G401 (cell line): ENCODE measurements around the gene HPSE. TPM values are rescaled to one million over a fixed set of nuclear protein-coding genes. Genes with fewer than 3 reads are reported as not detected.
"Not testable (repeated sequence)": the region's sequence is repeated elsewhere in the genome, so short reads cannot be mapped to it uniquely, and the experiment has no call there.

Experiments
- DNase-seq: peaks from one replicate; pipeline ENCODE4 v3.0.0-alpha.2; 2015; ENCODE audit warnings: low spot score
- in situ Hi-C: cut with HindIII; loops from 2 replicates; pipeline ENCODE4 v1.10.0; 2016; ENCODE audit warnings: low sequenced_read_pairs, mixed read lengths
- total RNA-seq: library from RNA; depleted of rRNA; stranded (reverse); fragments of >200 nt; shearing (Covaris generic); gene quantifications from 2 replicates; pipeline ENCODE4 v1.2.3, GENCODE V29; 2014

HPSE gene
- total RNA-seq, 1 experiment from 2014 or later = 1.3 TPM

DNA sequence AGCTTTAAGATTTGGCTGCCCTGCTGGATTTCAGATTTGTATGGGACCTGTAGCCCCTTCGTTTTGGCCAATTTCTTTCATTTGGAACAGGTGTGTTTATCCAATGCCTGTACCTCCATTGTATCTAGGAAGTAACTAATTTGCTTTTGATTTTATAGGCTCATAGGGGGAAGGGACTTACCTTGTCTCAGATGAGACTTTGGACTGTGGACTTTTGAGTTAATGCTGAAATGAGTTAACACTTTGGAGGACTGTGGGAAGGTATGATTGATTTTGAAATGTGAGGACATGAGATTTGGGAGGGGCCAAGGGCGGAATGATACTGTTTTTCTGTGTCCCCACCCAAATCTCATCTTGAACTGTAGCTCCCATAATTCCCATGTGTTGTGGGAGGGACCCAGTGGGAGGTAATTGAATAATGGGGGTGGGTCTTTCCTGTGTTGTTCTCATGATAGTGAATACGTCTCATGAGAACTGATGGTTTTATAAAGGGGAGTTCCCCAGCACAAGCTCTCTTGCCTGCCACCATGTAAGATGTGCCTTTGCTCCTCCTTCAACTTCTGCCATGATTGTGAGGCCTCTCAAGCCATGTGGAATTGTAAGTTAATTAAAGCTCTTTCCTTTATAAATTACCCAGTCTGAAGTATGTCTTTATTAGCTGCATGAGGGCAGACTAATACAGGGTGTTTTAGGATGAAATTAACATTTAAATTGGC, 44.4 kb downstream of the HPSE start:
- DNase-seq, in situ Hi-C loops: not testable (repeated sequence)

DNA sequence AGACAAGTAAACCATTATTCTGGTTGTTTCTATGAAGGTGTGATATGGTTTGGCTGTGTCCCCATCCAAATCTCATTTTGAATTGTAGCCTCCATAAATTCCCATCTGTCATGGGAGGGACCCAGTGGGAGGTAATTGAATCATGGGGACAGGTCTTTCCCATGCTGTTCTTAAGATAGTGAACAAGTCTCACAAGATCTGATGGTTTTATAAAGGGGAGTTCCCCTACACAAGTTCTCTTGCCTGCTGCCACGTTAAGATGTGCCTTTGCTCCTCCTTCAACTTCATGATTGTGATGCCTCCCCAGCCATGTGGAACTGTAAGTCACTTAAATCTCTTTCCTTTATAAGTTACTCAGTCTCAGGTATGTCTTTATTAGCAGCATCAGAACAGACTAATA, 46.3 kb downstream of the HPSE start:
- DNase-seq, in situ Hi-C loops: not testable (repeated sequence)

DNA sequence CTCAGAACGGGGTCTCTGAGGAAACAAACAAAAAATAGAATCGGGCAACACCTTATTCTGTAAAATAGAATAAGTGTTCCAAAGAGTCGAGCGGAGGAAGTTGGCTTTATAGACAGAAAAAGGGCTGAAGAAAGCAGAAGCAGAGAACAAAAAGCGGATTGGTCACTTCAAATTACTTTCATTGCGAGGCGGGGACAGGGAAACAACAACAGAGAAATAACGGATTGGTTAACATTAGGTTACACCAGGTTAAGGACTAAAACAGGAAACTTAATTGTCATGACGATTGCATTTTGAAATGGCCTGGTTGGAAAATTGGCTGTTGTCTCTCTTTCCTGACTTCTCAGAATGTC, 49.6 kb downstream of the HPSE start:
- DNase-seq = peak; percentile 50
- in situ Hi-C loops = no loop called here

DNA sequence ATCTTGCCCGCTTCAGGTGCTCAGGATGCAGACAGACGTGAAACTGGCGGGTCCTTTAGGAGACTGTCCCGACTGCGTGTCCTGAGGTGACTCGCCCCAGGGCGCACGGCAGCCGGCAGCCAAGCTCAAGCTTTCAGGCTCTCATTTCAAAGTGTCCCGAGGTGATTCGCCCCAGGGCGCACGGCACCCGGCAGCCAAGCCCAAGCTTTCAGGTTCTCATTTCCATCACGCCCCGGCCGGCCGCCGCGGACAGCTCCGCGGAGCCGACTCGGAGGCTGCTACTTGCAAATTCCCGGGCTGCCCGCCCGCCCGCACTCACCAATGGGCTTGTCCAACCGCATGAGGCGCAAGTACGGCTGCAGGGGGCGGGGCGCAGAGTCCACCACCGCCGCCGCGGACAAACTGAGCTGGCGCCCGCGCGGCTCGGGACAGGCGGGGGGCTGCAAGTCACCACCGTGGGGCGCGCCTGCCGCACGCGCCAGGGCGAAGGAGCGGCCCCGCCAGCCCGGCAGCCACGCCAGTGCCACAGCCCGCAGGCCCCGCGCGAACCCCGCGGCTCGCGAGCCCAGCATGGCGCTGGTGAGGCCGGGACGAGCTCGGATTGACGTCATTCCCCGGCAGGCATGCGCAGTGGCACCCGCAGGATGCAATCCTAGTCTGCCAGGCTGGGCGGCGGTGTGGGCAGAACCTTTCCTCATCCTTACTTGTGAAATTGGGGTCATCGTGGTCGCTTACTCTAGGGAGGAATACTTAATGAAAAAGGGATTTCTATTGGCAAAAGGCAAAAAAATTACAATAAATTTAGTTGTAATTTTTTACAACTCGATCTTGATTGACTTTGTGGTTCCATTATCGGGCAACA, 50.2 kb downstream of the HPSE start, which contains the start of gene COQ2:
Gene COQ2, minus strand, starts transcription at position 606 of the 862 bp plus-strand sequence. Its CDS starts 34 bp downstream, at position 572.
- in situ Hi-C loops = no loop called here
- peak; percentile 93 for DNase-seq

DNA sequence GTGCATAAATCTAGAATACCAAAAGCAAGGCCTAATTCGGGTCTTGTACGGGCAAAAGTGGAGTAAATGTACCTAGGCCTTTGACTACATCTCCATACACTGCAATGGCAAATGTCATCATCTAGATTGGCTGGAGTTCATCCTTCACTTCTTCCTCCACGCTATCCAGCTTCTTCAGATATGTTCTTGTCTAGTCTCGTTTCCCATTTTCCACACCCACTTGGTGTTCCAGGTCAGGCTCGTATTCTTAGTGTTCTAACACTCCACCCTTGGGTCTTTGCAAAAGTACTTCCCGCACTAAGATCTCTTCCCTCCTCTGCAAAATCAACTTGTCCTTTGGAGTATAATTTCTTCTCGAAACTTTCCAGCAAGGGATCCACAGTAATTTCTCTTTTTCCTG, 51.5 kb downstream of the HPSE start:
- in situ Hi-C loops = no loop called here

DNA sequence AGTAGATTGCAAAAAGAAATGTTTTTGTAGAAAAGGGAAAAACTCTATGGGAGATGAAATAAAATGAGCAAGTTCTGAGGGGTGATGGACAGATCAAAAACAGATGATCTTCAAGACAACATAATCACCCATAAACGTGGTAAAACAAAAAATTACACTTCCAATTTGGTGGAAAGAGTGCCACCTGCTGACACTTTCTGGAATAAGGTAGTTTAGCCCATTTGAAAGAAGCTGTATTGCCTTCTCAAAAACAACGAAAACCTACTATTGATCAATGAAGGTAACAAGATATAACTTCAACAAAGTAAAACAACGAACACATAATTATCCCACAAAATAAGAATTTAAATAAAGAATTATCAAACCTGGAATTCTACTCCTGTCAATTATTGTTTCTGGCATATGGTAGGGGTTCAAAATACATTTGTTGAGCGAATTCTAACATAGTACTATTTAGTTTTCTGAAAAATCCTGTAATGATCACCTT, 52.6 kb downstream of the HPSE start:
- in situ Hi-C loops = no loop called here
- peak; percentile 72 for DNase-seq

More for the DNA sequence above, 51.5 kb downstream of the HPSE start:
- peak; percentile 4 for DNase-seq

DNA sequence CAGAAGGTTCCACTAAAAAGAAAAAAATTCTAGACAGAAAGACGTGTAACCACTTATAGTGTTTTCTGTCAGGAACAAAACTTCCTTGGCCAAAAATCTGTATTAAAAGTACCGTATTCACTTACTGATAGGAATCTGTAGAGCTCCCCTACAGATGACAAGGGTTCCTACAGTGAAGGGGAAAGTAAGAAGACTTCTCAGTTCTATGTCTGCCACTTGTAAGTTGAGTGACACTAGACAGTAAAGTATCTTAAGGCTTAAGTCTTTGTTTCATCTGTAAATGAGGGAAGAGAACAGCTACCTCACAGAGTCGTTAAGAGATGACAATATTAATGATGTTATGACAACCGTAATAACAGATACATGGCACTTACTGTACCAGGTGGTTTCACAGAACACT, 53.3 kb downstream of the HPSE start:
- in situ Hi-C loops = no loop called here
- DNase-seq = no peak

DNA sequence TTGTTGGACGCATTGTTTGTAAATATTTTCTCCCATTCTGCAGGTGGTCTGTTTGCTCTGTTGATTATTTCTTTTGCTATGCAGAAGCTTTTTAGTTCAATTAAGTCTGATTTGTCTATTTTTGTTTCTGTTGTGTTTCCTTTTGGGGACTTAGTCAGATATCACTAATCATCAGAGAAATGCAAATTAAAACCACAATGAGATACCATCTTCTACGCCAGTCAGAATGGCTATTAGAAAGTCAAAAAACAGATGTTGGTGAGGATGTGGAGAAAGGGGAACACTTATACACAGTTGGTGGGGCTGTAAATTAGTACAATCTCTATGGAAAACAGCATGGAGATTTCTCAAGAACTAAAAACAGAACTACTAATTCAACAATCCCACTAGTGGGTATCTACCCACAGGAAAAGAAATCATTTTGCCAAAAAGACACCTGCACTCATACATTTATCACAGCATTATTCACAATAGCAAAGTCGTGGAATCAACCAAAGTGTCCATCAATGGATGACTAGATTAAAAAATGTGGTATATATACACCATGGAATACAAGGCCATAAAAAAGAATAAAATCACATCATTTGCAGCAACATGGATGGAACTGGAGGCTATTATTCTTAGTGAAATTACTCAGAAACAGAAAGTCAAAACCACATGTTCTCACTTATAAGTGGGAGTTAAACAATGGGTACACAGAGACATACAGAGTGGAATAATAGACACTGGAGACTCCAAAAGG, 58.2 kb downstream of the HPSE start:
- in situ Hi-C loops = no loop called here
- DNase-seq = no peak

DNA sequence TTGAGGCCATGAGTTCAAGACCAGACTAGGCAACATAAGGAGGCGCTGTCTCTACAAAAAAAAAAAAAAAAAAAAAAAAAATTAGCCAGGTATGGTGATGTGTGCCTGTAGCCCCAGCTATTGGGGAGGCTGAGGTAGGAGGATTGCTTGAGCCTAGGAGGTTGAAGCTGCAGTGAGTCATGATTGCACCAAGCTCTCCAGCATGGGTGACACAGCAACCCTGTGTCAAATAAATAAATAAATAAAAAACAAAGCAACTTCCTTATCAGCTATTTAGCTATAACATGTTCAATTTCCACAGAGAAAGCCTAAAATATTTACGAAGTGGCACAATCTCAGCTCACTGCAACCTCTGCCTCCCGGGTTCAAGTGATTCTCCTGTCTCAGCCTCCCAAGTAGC, 60.7 kb downstream of the HPSE start:
- in situ Hi-C loops, DNase-seq: not testable (repeated sequence)

DNA sequence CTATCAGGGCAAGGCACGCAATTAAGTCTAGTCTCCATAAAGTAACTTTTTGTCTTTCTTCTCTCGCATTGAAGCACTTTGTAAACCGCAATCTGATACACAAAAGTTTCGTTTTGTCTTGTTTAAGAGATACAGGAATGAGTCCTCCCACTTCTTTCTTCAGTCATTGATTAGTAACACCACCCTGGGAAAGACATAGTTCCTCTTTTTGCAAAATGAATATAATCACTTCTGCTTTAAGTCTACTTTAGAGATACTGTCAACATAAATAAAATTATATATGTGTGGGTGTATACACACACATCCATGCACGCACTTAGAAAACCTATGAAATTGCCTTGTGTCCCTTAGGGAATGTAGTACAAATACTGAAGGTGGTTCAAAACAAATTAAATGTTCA, 61.7 kb downstream of the HPSE start:
- in situ Hi-C loops = no loop called here
- DNase-seq = no peak

DNA sequence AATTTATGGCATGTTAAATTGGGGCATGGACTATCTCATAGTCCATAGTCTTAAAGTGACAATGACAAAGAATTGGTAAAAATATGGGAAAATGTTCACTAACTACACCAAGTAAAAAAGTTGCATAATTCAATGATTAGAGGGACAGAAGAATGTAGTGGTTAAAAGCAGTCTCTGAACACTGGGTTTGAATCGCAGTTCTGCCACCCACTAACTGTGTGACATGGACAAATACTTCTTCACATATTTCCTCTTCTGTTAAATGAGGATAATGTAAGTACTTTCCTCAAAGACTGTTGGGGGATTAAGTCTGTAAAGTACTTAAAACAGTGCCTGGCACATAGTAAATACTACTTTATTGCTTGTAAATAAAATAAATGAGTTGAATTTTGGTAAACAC, 65.4 kb downstream of the HPSE start:
- in situ Hi-C loops = no loop called here
- DNase-seq = no peak

DNA sequence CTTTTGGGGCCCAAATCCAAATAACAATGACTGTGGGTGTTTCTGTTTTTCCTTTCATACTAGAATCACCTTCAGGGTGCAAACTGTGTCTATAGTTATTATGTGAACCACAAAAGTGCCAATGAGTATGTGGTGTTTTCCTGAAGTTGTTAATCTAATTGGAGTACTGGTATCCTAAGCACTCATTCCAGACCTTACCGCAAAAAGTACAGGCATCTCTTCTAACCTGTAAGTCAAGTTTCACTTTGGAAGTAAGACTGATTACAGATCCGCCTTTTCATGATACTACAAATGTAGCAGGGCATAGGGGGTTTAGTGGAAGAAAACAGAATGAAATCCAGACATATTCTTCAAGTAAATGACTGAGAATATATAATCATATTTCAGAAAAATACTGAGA, 66.2 kb downstream of the HPSE start:
- DNase-seq = no peak
- in situ Hi-C loops = no loop called here

DNA sequence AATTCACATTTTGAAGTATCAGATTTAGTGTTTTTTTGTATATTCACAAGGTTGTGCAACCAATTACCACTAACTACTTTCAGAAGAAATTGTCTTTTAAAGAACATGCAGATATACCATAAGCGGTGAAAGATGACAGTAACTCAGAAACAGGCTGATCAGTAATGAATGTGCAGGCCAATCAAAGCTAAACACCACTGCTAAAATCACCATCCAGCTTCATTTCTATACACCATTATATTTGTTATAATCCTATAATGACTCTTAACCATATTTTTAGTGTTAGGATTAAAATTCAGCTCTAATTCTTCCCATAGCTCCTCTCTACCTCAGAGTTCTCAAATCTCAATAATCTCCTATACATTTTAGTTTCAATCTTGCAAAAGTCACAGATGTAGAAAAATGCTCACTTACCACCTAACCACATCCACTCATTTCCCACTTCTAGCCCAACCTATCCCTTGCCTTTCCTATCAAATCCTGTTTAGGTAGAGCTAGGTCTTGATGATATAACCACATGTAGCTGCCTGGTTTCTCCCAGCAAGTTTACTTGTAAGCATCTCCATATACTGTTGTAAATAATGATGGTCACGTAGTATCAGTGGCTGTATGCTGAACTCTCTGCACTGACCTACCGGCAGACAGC, 66.7 kb downstream of the HPSE start:
- in situ Hi-C loops = no loop called here
- DNase-seq = no peak

DNA sequence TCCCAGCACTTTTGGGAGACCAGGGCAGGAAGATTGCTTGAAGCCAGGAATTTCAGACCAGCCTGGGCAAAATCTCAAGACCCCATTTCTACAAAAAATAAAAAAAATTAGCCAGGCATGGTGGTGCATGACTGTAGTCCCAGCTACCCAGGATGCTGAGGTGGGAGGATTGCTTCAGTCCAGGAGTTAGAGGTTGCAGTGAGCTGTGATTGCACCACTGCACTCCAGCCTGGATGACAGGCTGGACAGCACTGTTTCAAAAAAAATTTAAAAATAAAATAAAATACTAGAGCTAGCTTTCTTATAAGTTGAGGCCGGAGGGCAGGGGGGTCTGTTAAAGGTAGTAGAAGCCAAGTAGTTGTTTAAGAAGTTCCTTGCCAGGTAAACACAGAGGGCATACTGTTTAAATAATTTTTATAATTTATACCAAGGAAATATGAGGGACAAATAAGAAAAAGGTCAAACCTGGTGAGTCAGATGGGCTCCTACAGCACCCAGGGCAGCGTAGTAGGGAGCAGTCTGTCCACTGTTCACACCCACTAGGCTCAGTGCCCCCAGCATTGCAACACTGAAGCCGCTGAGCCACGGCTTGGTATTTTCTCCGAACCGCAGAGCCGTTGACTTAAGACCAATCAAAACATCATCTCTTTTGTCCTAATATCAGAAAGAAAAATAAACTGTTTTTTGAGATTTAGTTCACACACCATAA, 67.4 kb downstream of the HPSE start:
- in situ Hi-C loops = no loop called here
- no peak for DNase-seq

DNA sequence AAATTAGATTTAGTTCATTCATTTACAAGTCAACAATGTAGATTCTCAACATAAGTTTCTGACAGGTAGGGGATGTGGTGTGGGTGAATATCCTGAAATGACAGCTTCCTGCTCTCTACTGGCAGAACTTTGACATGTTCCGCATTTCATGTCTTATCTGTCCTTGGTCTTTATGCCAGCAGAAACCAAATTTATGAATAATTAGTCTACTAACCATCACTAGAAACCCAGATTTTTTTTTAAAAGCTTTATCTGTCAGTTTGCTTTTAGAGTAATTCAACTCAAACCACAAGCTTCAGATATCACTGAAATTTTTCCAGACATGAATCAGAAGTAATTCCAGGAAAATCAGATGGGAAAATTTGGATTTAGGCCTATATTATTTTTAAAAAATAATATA, 68.0 kb downstream of the HPSE start:
- DNase-seq = no peak
- in situ Hi-C loops = no loop called here

DNA sequence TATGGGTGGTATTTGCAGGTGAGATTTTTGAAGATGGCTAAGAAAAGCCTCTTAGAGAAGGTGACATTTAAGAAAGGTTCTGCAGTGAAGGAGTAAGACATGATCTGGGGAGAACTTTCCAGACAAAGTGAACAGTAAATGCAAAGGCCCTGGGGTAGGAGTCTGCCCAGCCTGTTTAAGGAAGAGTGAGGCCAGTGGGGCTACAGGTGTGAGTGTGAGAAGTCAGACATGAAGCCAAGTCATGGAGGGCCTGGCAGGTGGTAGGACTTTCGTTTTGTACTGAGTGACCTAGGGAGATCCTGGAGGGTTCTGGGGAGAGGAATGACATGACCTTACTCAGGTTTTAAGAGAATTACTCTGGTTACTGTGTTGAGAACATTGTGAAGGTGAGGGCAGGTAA, 71.5 kb downstream of the HPSE start:
- no peak for DNase-seq
- in situ Hi-C loops = no loop called here

DNA sequence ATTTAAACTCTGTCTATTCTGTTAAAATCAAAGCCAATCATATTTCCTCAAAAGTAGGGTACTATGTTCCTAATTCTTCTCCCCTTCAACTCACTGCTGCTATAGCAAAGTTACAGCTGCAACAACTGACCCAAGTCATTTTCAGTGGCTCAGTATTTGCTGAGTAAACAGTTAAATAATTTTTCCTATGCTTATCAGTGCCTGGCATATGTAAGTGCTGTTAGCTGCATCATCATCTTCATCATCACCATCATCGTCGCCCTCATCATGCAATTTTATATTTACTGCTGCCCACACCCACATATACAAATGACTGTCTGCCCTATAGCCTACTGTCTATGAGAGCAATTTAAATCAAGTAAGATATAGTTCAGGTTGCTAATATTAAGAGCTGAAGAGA, 72.0 kb downstream of the HPSE start:
- DNase-seq = no peak
- in situ Hi-C loops = no loop called here

DNA sequence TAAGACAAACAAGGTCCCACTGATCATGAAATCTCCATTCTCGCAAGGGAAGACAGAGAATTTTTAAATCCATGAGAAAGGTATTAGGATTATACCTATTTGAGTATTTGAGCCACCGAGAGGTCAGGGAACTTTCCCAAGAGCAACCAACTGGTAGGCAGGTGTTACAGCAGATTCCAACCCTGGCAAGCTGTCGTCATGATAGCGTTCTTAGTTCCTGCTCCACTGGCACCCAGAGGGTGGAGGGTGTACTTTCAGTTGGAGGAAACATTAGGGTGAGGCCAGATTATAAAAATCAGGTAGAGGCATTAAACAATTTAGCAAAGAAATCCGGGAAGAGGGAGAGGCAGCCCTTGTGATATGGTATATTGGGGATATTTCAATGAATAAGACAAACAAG, 73.3 kb downstream of the HPSE start:
- in situ Hi-C loops = no loop called here
- DNase-seq = no peak

DNA sequence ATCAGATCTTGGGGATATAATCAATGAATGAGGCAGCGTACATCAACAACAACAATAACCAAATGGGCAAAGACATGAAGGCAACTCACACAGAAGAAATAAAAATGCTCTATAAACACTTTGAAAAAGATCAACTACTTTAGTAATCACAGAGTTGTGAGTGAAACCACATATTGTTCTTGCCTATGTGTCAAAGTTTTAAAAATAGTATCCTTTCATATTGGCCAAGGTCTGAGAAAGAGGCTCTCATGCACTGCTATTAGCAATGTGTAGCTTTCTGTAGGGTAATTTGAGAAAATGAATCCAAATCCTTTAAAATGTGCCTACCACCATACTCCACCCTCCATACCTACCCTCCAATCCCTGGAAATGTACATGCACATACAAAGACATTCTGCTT, 75.1 kb downstream of the HPSE start:
- no peak for DNase-seq
- in situ Hi-C loops = no loop called here
